H1 (cell line): Measurements from ENCODE around the gene SLC6A17. TPM values are rescaled to one million over a fixed set of nuclear protein-coding genes. Genes with fewer than 3 reads are reported as not detected.

ENCODE experiments used
- CTCF ChIA-PET: fragments of 300-600 bp; sonication (Branson Sonifier 250); formaldehyde crosslinking; loops from one replicate; lab custom pipeline; 2021; ENCODE audit not compliant: partially characterized antibody; lab: Charles Lee
- POLR2A ChIA-PET: fragments of 300-600 bp; sonication (Branson Sonifier 250); formaldehyde crosslinking; loops from one replicate; lab custom pipeline; 2021; ENCODE audit warnings: inconsistent platforms; ENCODE audit not compliant: partially characterized antibody; lab: Charles Lee
- DNase-seq, 2 experiments: peaks; one replicate each; pipeline versions ENCODE4 v3.0.0 to v3.0.0-alpha.2; 2010 to 2022; ENCODE audit warnings: low spot score in 2 of 2, low read depth in 1 of 2, mixed read lengths in 1 of 2
- FAIRE-seq: peaks from 2 replicates; lab custom pipeline; 2011; peaks lifted over from hg19 to GRCh38; lab: Jason Lieb, UNC
- H2AFZ ChIP-seq: 2 replicates; pipeline ENCODE4 v1.8.1; 2012; ENCODE audit warnings: low read length, inconsistent platforms
- H2AK5ac ChIP-seq: 2 replicates; pipeline ENCODE4 v1.6.1; 2013; ENCODE audit warnings: low read depth, low read length
- H2BK120ac ChIP-seq: replicated peaks from 2 replicates; pipeline ENCODE3; 2013; ENCODE audit warnings: low read depth, low read length, inconsistent platforms
- H2BK12ac ChIP-seq: 2 replicates; pipeline ENCODE4 v1.6.1; 2013; ENCODE audit warnings: low read depth, low read length
- H2BK15ac ChIP-seq: 2 replicates; pipeline ENCODE4 v1.6.1; 2013; ENCODE audit warnings: low read length
- H2BK20ac ChIP-seq: 2 replicates; pipeline ENCODE4 v1.6.1; 2013; ENCODE audit warnings: low read length
- H2BK5ac ChIP-seq: 2 replicates; pipeline ENCODE4 v1.6.1; 2013; ENCODE audit warnings: low read depth, low read length
- H3K14ac ChIP-seq: 2 replicates; pipeline ENCODE4 v1.6.1; 2013; ENCODE audit warnings: inconsistent platforms; ENCODE audit not compliant: insufficient read length
- H3K18ac ChIP-seq: 2 replicates; pipeline ENCODE4 v1.6.1; 2013; ENCODE audit warnings: low read length; ENCODE audit errors: extremely low read depth
- H3K23ac ChIP-seq: 2 replicates; pipeline ENCODE4 v1.6.1; 2013; ENCODE audit warnings: inconsistent platforms; ENCODE audit not compliant: insufficient read length
- H3K23me2 ChIP-seq: 2 replicates; pipeline ENCODE4 v1.6.1; 2013; ENCODE audit warnings: low read depth, low read length
- H3K27ac ChIP-seq: 2 replicates; pipeline ENCODE4 v1.6.1; 2011; ENCODE audit warnings: low read depth, low read length, inconsistent platforms
- H3K27me3 ChIP-seq, 4 experiments: replicated peaks in 1 of 4; 1 replicate in 1 of 4; 2 replicates in 3 of 4; pipeline versions ENCODE4 v1.6.1 to v1.8.1; 2011 to 2013; ENCODE audit warnings: low read length in 3 of 4, mild to moderate bottlenecking in 3 of 4, inconsistent platforms in 2 of 4, mixed read lengths in 2 of 4, moderate library complexity in 1 of 4; ENCODE audit not compliant: control insufficient read depth in 3 of 4, insufficient read depth in 3 of 4; ENCODE audit errors: extremely low read depth in 1 of 4
- H3K36me3 ChIP-seq, 4 experiments: 2 replicates each; pipeline versions ENCODE4 v1.6.1 to v1.8.1; 2011 to 2013; ENCODE audit warnings: mild to moderate bottlenecking in 4 of 4, low read length in 3 of 4, moderate library complexity in 2 of 4, control low read depth in 1 of 4, inconsistent platforms in 1 of 4; ENCODE audit not compliant: insufficient read depth in 4 of 4, control insufficient read depth in 2 of 4
- H3K4ac ChIP-seq: replicated peaks from 2 replicates; pipeline ENCODE3; 2013; ENCODE audit warnings: low read length, low read depth, mixed read lengths, inconsistent platforms; ENCODE audit not compliant: insufficient read length
- H3K4me1 ChIP-seq, 4 experiments: replicated peaks in 1 of 4; 1 replicate in 1 of 4; 2 replicates in 3 of 4; pipeline versions ENCODE4 v1.6.1 to v1.8.1; 2011 to 2013; ENCODE audit warnings: low read length in 3 of 4, inconsistent platforms in 2 of 4, mixed read lengths in 1 of 4; ENCODE audit not compliant: insufficient read depth in 4 of 4, control insufficient read depth in 3 of 4
- H3K4me2 ChIP-seq, 2 experiments: 2 replicates each; pipeline versions ENCODE4 v1.6.1 to v1.8.1; 2011 to 2013; ENCODE audit warnings: low read depth in 2 of 2, low read length in 2 of 2, control low read depth in 1 of 2, inconsistent platforms in 1 of 2, mild to moderate bottlenecking in 1 of 2; ENCODE audit not compliant: insufficient read depth in 1 of 2
- H3K4me3 ChIP-seq, 4 experiments: fragments of 200-600, 300-600 bp in 1 of 4; sonication (generic), shearing (Covaris generic), sonication (Bioruptor Twin) in 1 of 4; 2 replicates each; pipeline versions ENCODE4 v1.5.1 to v1.8.1; 2011 to 2016; ENCODE audit warnings: low read length in 4 of 4, low read depth in 3 of 4, control low read depth in 2 of 4, inconsistent platforms in 2 of 4, mild to moderate bottlenecking in 2 of 4, mixed read lengths in 1 of 4, moderate library complexity in 1 of 4; ENCODE audit not compliant: insufficient read depth in 2 of 4; ENCODE audit errors: extremely low read depth in 1 of 4
- H3K56ac ChIP-seq: replicated peaks from 2 replicates; pipeline ENCODE3; 2013; ENCODE audit warnings: low read depth, mild to moderate bottlenecking, mixed read lengths, low read length, inconsistent platforms; ENCODE audit not compliant: insufficient read length
- H3K79me1 ChIP-seq: 2 replicates; pipeline ENCODE4 v1.6.1; 2013; ENCODE audit warnings: low read depth, low read length, control low read depth
- H3K79me2 ChIP-seq, 2 experiments: 2 replicates each; pipeline versions ENCODE4 v1.6.1 to v1.8.1; 2012 to 2013; ENCODE audit warnings: low read length in 2 of 2, mild to moderate bottlenecking in 2 of 2, inconsistent platforms in 1 of 2; ENCODE audit not compliant: insufficient read depth in 2 of 2, control insufficient read depth in 1 of 2
- H3K9ac ChIP-seq, 4 experiments: replicated peaks in 1 of 4; 1 replicate in 1 of 4; 2 replicates in 3 of 4; pipeline versions ENCODE4 v1.6.1 to v1.8.1; 2011 to 2013; ENCODE audit warnings: low read depth in 3 of 4, low read length in 3 of 4, control low read depth in 2 of 4, mild to moderate bottlenecking in 2 of 4, moderate library complexity in 2 of 4, inconsistent platforms in 1 of 4; ENCODE audit errors: extremely low read depth in 1 of 4
- H3K9me3 ChIP-seq, 2 experiments: 2 replicates each; pipeline versions ENCODE4 v1.6.1 to v1.8.1; 2012 to 2013; ENCODE audit warnings: mild to moderate bottlenecking in 2 of 2, moderate library complexity in 2 of 2, control low read depth in 1 of 2, inconsistent platforms in 1 of 2, low read depth in 1 of 2, low read length in 1 of 2, mixed read lengths in 1 of 2; ENCODE audit not compliant: insufficient read depth in 2 of 2
- H4K20me1 ChIP-seq, 2 experiments: replicated peaks in 1 of 2; 2 replicates each; pipeline versions ENCODE3 to v1.8.1; 2011 to 2013; ENCODE audit warnings: inconsistent platforms in 2 of 2, low read length in 2 of 2, mild to moderate bottlenecking in 1 of 2; ENCODE audit not compliant: insufficient read depth in 2 of 2, control insufficient read depth in 1 of 2
- H4K5ac ChIP-seq: 2 replicates; pipeline ENCODE4 v1.6.1; 2013; ENCODE audit warnings: low read length, low read depth, mixed read lengths, inconsistent platforms; ENCODE audit not compliant: insufficient read length
- H4K8ac ChIP-seq: 2 replicates; pipeline ENCODE4 v1.8.0; 2013; ENCODE audit warnings: mild to moderate bottlenecking, moderate library complexity, low read length, inconsistent platforms; ENCODE audit not compliant: insufficient read depth; ENCODE audit errors: extremely low read depth
- H4K91ac ChIP-seq: replicated peaks from 2 replicates; pipeline ENCODE3; 2013; ENCODE audit warnings: low read length, mixed read lengths, inconsistent platforms; ENCODE audit not compliant: insufficient read length
- BCL11A ChIP-seq, 2 experiments: IDR thresholded peaks; one replicate each; pipeline ENCODE4 v1.6.1; 2011; ENCODE audit warnings: low read depth in 2 of 2, low read length in 2 of 2, mild to moderate bottlenecking in 2 of 2
- RAD21 ChIP-seq, 2 experiments: IDR thresholded peaks in 1 of 2; conservative IDR thresholded peaks in 1 of 2; 2 replicates each; pipeline ENCODE4 v1.6.1; 2011; ENCODE audit warnings: low read depth in 2 of 2, low read length in 2 of 2, improper control_type of control experiment in 1 of 2, inconsistent platforms in 1 of 2, mild to moderate bottlenecking in 1 of 2, moderate library complexity in 1 of 2
- SIRT6 ChIP-seq: IDR thresholded peaks from one replicate; pipeline ENCODE4 v1.7.1; 2012; ENCODE audit warnings: low read length, inconsistent platforms
- SIX5 ChIP-seq: IDR thresholded peaks from 2 replicates; pipeline ENCODE4 v1.6.1; 2011; ENCODE audit warnings: mild to moderate bottlenecking, low read depth, low read length
- USF2 ChIP-seq: IDR thresholded peaks from 2 replicates; pipeline ENCODE4 v1.6.1; 2011; ENCODE audit warnings: low read length, improper control_type of control experiment
- WGBS, 2 experiments: shearing (Covaris generic) in 1 of 2; methylation state at CpG; one replicate each; pipeline versions ENCODE4 v1.1.6 to v1.1.7; 2013 to 2015; ENCODE audit warnings: low lambda C conversion rate in 2 of 2, mixed read lengths in 2 of 2, inconsistent platforms in 1 of 2, low coverage in 1 of 2, missing lambda C conversion rate in 1 of 2; ENCODE audit not compliant: insufficient replicate concordance in 2 of 2, insufficient coverage in 1 of 2, insufficient read length in 1 of 2; ENCODE audit errors: extremely low coverage in 1 of 2, missing lambda C conversion rate in 1 of 2; 5-methylcytosine and 5-hydroxymethylcytosine counted together
- polyA plus RNA-seq, 7 experiments: library from polyadenylated mRNA; depleted of rRNA in 3 of 7; stranded (reverse) in 5 of 7; unstranded in 2 of 7; fragments of >200 nt in 5 of 7; fragments of 200-250 nt in 2 of 7; gene quantifications; 1 replicate in 5 of 7; 2 replicates in 1 of 7; 4 replicates in 1 of 7; pipeline versions ENCODE4 v1.2.1 to v1.2.3, GENCODE V29; 2011 to 2013; ENCODE audit warnings: missing spikeins in 2 of 7, mixed read lengths in 2 of 7
- total RNA-seq: library from RNA; stranded (reverse); fragmentation: NEBNext Ultra II Directional; extraction: Animal tissue kit (Norgen Biotek cat#: 25700); gene quantifications from 2 replicates; pipeline ENCODE4 v1.2.1, GENCODE V29; 2021
- TF ChIP-seq, protein P1 (sequence below): IDR thresholded peaks from 2 replicates; pipeline ENCODE4 v1.6.1; 2012; ENCODE audit warnings: inconsistent platforms
- TF ChIP-seq, protein P2 (sequence below): IDR thresholded peaks from 2 replicates; pipeline ENCODE4 v1.6.1; 2012; ENCODE audit warnings: inconsistent platforms

SLC6A17 gene
- total and polyA plus RNA-seq, 2 of the 8 experiments (the other 6 are each of a cell fraction or from before 2014, with no cell fraction given) = 0.15 to 0.28 TPM

- H3K9me3 ChIP-seq = no peaks in the 10 kb centered on the region
- peak overlapping the region; percentile 52; the same call in 1 of the 2 replicates for H2BK12ac ChIP-seq
- peak overlapping the region; percentile 42; the same call in 1 of the 2 replicates for H3K18ac ChIP-seq
- no peak overlapping the region for H3K9ac ChIP-seq
- H3K27ac ChIP-seq = no peak overlapping the region
- no peaks in the 10 kb centered on the region; a peak in 2 of 7 replicates for H3K27me3 ChIP-seq
- H4K20me1 ChIP-seq = no peaks in the 10 kb centered on the region
- H2BK120ac ChIP-seq = no peak overlapping the region
- H4K5ac ChIP-seq = no peak overlapping the region
- H3K79me1 ChIP-seq = no peaks in the 10 kb centered on the region
- no peak overlapping the region for H2AK5ac ChIP-seq
- no peak overlapping the region for H4K91ac ChIP-seq
- H3K4me1 ChIP-seq = no peaks in the 10 kb centered on the region
- no peak overlapping the region for H3K23ac ChIP-seq
- no peak overlapping the region for H3K56ac ChIP-seq
- H3K4me2 ChIP-seq = no peak overlapping the region
- DNase-seq = peak; percentile 51 to 84
- FAIRE-seq = peak; percentile 83
- H4K8ac ChIP-seq = no peak overlapping the region; the same call in 1 of the 2 replicates
- ChIA-PET POLR2A (interaction anchor here (0.6 to 1.7 kb wide), 4 partner anchors 9 to 53 kb away, joined by 3 to 9 read pairs (median 4); no protein-coding TSS in a partner anchor), CTCF (interaction anchor here (0.7 to 52.4 kb wide), 32 partner anchors 10 to 390 kb away, joined by 3 to 1450 read pairs (median 4); partner anchors contain the start of genes ALX3, STRIP1 and UBL4B)
- no peak overlapping the region for H3K14ac ChIP-seq
- H3K4ac ChIP-seq = peak overlapping the region; percentile 19
- no peak overlapping the region for H3K4me3 ChIP-seq
- 0 out of 2 replicates have a peak overlapping the region, but pooled peaks have one; percentile 2 for H2BK20ac ChIP-seq
- H3K79me2 ChIP-seq = no peaks in the 10 kb centered on the region
- H2BK5ac ChIP-seq = 0 out of 2 replicates have a peak overlapping the region, but pooled peaks have one; percentile 9
- H3K36me3 ChIP-seq = no peaks in the 10 kb centered on the region
- peak overlapping the region; percentile 81; the same call in 1 of the 2 replicates for H2BK15ac ChIP-seq
- 39% methylated on average over 8 of the region's 8 CpGs; no CpG with 5 or more reads in 1 of the 2 experiments for WGBS, 2 experiments
- no peaks in the 10 kb centered on the region for H3K23me2 ChIP-seq
- peak overlapping the region; percentile 61; the same call in 1 of the 2 replicates for H2AFZ ChIP-seq
- TF ChIP-seq BCL11A (IDR thresholded peaks at IDR 0.05; ENCODE audit: low read depth in 2 of 2, low read length in 2 of 2) = no peak
- TF ChIP-seq RAD21 (IDR thresholded peaks at IDR 0.05 in 1 of 2, conservative IDR thresholded peaks at IDR 0.05 in 1 of 2; ENCODE audit: low read depth in 2 of 2, low read length in 2 of 2) = peak; percentile 89 to 91
- peak; percentile 27; the same call in 1 of the 2 replicates for TF ChIP-seq USF2
- TF ChIP-seq, protein P1, sequence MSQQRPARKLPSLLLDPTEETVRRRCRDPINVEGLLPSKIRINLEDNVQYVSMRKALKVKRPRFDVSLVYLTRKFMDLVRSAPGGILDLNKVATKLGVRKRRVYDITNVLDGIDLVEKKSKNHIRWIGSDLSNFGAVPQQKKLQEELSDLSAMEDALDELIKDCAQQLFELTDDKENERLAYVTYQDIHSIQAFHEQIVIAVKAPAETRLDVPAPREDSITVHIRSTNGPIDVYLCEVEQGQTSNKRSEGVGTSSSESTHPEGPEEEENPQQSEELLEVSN = peak; percentile 65; the same call in 1 of the 2 replicates
- TF ChIP-seq, protein P2, sequence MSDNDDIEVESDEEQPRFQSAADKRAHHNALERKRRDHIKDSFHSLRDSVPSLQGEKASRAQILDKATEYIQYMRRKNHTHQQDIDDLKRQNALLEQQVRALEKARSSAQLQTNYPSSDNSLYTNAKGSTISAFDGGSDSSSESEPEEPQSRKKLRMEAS = peak; percentile 84
- no peak for TF ChIP-seq SIX5
- TF ChIP-seq SIRT6 = no peak
Measured at GRCh38 chr1:110106013-110106941, 44.0 kb upstream of the SLC6A17 start.
